Measurements from ENCODE around the gene NOL3. TPM values are rescaled to one million over a fixed set of nuclear protein-coding genes. Genes with fewer than 3 reads are reported as not detected.

The NOL3 gene
- total RNA-seq, 1 donor from 2014 or later: 19.2 TPM

DNA sequence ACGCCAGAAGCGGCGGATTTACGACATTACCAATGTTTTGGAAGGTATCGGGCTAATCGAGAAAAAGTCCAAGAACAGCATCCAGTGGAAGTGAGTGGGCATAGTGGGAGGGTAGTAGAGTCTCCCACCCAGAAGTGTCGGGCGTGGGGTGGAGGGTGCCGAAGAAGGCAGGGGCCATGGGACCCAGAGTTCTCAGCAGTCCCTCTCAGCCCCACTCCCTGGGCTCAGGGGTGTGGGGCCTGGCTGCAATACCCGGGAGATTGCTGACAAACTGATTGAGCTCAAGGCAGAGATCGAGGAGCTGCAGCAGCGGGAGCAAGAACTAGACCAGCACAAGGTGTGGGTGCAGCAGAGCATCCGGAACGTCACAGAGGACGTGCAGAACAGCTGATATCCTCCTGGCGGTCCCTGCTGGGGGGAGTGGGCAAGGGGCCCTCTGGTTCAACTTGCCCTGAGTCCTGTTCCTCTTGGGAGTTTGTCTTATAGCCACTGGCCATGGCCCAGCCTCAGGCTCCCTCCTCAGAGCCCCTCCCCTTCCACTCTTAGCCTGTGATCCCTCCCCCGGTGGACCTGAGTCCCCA is 22.5 kb downstream of the NOL3 start:
- H3K9me3 ChIP-seq: no peaks in the 10 kb centered on the region
- H3K36me3 ChIP-seq: peaks cover 7 to 38% of the 10 kb centered on the region in 2 donors
- intact Hi-C loops (cut with DNase I): loop anchor here (5.0 kb wide), 1 partner anchor 176 kb away; no protein-coding TSS in a partner anchor
- H3K4me3 ChIP-seq: peak overlapping the region; percentile 88 to 93
- DNase-seq (ENCODE audit: extremely low spot score in 2 of 2): no peak
- TF ChIP-seq CTCF (IDR thresholded peaks at IDR 0.05) (no peak), POLR2AphosphoS5 (IDR thresholded peaks at IDR 0.05; ENCODE audit: insufficient read depth in 1 of 2, low read depth in 1 of 2) (no peak), POLR2A (IDR thresholded peaks at IDR 0.05) (no peak)
- no peaks in the 10 kb centered on the region for H3K27me3 ChIP-seq
- peak overlapping the region; percentile 75 for H3K27ac ChIP-seq
- H3K4me1 ChIP-seq: peaks cover 28% of the 10 kb centered on the region

DNA sequence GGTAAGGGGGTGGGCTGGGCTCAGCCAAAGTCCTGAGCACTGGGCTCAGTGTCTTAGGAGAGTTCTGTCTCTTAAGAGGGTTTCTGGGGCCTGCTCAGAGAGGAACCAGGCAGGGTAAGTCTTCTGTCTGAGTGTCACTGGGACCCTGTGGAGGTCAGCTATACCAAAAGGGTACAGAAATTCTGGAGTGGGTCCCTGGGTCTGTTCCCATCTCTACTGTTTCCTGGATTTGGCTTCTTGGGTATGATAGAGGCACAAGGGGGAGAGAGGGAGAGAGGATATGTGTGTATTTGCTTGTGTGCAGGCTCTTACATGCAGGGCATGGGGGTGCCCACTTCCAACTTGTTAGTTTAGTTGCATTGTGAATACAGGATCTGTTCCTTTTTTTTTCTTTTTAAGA is 23.2 kb downstream of the NOL3 start:
- H3K27ac ChIP-seq: peak overlapping the region; percentile 13
- TF ChIP-seq POLR2AphosphoS5 (IDR thresholded peaks at IDR 0.05; ENCODE audit: insufficient read depth in 1 of 2, low read depth in 1 of 2): no peak
- no peak for TF ChIP-seq CTCF (IDR thresholded peaks at IDR 0.05)
- no peak for TF ChIP-seq POLR2A (IDR thresholded peaks at IDR 0.05)
- H3K4me1 ChIP-seq: peaks cover 33% of the 10 kb centered on the region
- H3K9me3 ChIP-seq: no peaks in the 10 kb centered on the region
- intact Hi-C loops (cut with DNase I): loop anchor here (5.0 kb wide), 1 partner anchor 176 kb away; no protein-coding TSS in a partner anchor
- no peaks in the 10 kb centered on the region for H3K27me3 ChIP-seq
- no peak for DNase-seq (ENCODE audit: extremely low spot score in 2 of 2)
- H3K4me3 ChIP-seq: peak overlapping the region; percentile 88 to 93
- H3K36me3 ChIP-seq: peaks cover 7 to 43% of the 10 kb centered on the region in 2 donors

GRCh38 chr16:67194260-67194659 is 23.9 kb downstream of the NOL3 start:
- Histone ChIP-seq H3K4me1 (peaks cover 40% of the 10 kb centered on the region), H3K27me3 (no peaks in the 10 kb centered on the region), H3K4me3 (no peak overlapping the region), H3K36me3 (peaks cover 7 to 43% of the 10 kb centered on the region in 2 donors), H3K9me3 (no peaks in the 10 kb centered on the region), H3K27ac (no peak overlapping the region)
- intact Hi-C loops (cut with DNase I): loop anchor here (5.0 kb wide), 1 partner anchor 177 kb away; no protein-coding TSS in a partner anchor
- TF ChIP-seq CTCF (IDR thresholded peaks at IDR 0.05) (no peak), POLR2AphosphoS5 (IDR thresholded peaks at IDR 0.05; ENCODE audit: insufficient read depth in 1 of 2, low read depth in 1 of 2) (no peak), POLR2A (IDR thresholded peaks at IDR 0.05) (no peak)
- DNase-seq (ENCODE audit: extremely low spot score in 2 of 2): no peak

DNA sequence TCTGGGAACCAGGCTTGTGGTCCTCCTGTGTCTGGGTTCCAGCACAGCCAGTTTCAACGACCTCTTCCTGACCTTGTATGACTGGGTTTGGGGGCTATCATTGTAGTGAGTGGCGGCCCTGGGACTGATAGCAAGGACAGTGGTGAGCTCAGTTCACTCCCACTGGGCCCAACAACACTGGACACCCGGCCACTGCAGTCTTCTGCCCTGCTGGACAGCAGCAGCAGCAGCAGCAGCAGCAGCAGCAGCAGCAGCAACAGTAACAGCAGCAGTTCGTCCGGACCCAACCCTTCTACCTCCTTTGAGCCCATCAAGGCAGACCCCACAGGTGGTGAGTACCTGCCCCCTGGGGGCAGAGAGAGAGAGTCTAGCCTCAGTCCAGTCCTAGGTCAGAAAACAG is 25.3 kb downstream of the NOL3 start:
- TF ChIP-seq CTCF (IDR thresholded peaks at IDR 0.05) (no peak), POLR2A (IDR thresholded peaks at IDR 0.05) (no peak), POLR2AphosphoS5 (IDR thresholded peaks at IDR 0.05; ENCODE audit: insufficient read depth in 1 of 2, low read depth in 1 of 2) (no peak)
- Histone ChIP-seq H3K27ac (no peak overlapping the region), H3K36me3 (peaks cover 7 to 44% of the 10 kb centered on the region in 2 donors), H3K4me3 (no peak overlapping the region), H3K4me1 (peaks cover 41% of the 10 kb centered on the region), H3K27me3 (no peaks in the 10 kb centered on the region), H3K9me3 (no peaks in the 10 kb centered on the region)
- DNase-seq (ENCODE audit: extremely low spot score in 2 of 2): no peak
- intact Hi-C loops (cut with DNase I): loop anchor here (5.0 kb wide), 1 partner anchor 878 kb away; no protein-coding TSS in a partner anchor

DNA sequence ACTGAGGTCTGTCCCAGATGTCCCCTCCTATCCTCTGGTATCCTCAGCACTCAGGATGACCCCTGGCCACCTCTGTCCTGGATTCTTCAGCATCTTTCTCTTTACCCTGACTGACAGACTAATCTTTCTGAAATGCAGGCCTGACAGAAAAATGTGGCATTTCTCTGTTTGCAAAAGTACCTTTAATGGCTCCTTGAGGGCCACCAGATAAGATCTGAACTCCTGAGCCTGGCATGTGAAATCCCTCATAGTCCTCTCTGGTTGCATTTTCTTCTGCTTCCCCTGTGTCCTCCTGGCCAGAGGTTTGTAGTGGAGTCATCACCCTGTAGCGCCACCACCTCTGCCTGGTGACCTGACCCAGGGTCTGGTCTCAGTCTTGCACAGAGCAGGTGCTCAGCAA is 26.5 kb downstream of the NOL3 start:
- DNase-seq (ENCODE audit: extremely low spot score in 2 of 2): no peak
- TF ChIP-seq CTCF (IDR thresholded peaks at IDR 0.05): no peak
- no peak for TF ChIP-seq POLR2A (IDR thresholded peaks at IDR 0.05)
- no peak for TF ChIP-seq POLR2AphosphoS5 (IDR thresholded peaks at IDR 0.05; ENCODE audit: insufficient read depth in 1 of 2, low read depth in 1 of 2)
- no peaks in the 10 kb centered on the region for H3K9me3 ChIP-seq
- no peak overlapping the region for H3K4me3 ChIP-seq
- H3K4me1 ChIP-seq: peaks cover 34% of the 10 kb centered on the region
- no peak overlapping the region for H3K27ac ChIP-seq
- H3K36me3 ChIP-seq: peaks cover 7 to 52% of the 10 kb centered on the region in 2 donors
- no peaks in the 10 kb centered on the region for H3K27me3 ChIP-seq
- intact Hi-C loops (cut with DNase I): loop anchor here (5.0 kb wide), 1 partner anchor 880 kb away; no protein-coding TSS in a partner anchor
